Lung (tissue), 12 donors: ENCODE measurements around the gene ASPSCR1. TPM values are rescaled to one million over a fixed set of nuclear protein-coding genes. Genes with fewer than 3 reads are reported as not detected.
"Not testable (repeated sequence)": the region's sequence is repeated elsewhere in the genome, so short reads cannot be mapped to it uniquely, and the experiment has no call there.

ENCODE experiments used
- ATAC-seq: fragments of 200-7000 bp; cut with Tn5 transposase; one replicate; pipeline ENCODE4 v1.9.1; 2020; ENCODE audit warnings: moderate number of reproducible peaks; ENCODE audit not compliant: insufficient read depth, low FRiP score
- DNase-seq, 3 donors: peaks; one replicate each; pipeline ENCODE4 v3.0.0-alpha.2; 2013 to 2017
- H3K27ac ChIP-seq, 2 donors: one replicate each; pipeline ENCODE4 v1.5.1; 2013; ENCODE audit warnings: mild to moderate bottlenecking in 2 of 2, moderate library complexity in 2 of 2, control low read depth in 1 of 2, inconsistent platforms in 1 of 2, low read depth in 1 of 2, low read length in 1 of 2
- H3K27me3 ChIP-seq, 3 donors: one replicate each; pipeline ENCODE4 v1.5.1; 2013; ENCODE audit warnings: low read length in 2 of 3; ENCODE audit not compliant: control insufficient read depth in 3 of 3, insufficient read depth in 3 of 3
- H3K36me3 ChIP-seq, 4 donors: one replicate each; pipeline ENCODE4 v1.5.1; 2013; ENCODE audit warnings: low read length in 4 of 4, mild to moderate bottlenecking in 1 of 4, moderate library complexity in 1 of 4; ENCODE audit not compliant: control insufficient read depth in 4 of 4, insufficient read depth in 4 of 4
- H3K4me1 ChIP-seq, 5 donors: one replicate each; pipeline ENCODE4 v1.5.1; 2013; ENCODE audit warnings: low read length in 5 of 5, mild to moderate bottlenecking in 2 of 5, moderate library complexity in 1 of 5; ENCODE audit not compliant: control insufficient read depth in 5 of 5, insufficient read depth in 5 of 5
- H3K4me3 ChIP-seq: one replicate; pipeline ENCODE4 v1.5.1; 2013; ENCODE audit warnings: mild to moderate bottlenecking, control low read depth, moderate library complexity
- H3K9ac ChIP-seq, 2 donors: one replicate each; pipeline ENCODE4 v1.5.1; 2013; ENCODE audit warnings: low read length in 2 of 2, control low read depth in 1 of 2; ENCODE audit not compliant: insufficient read depth in 1 of 2
- H3K9me3 ChIP-seq, 4 donors: one replicate each; pipeline ENCODE4 v1.5.1; 2013; ENCODE audit warnings: low read length in 3 of 4, mild to moderate bottlenecking in 1 of 4, moderate library complexity in 1 of 4; ENCODE audit not compliant: control insufficient read depth in 4 of 4, insufficient read depth in 3 of 4
- CTCF ChIP-seq: IDR thresholded peaks from 2 replicates; pipeline ENCODE4 v1.5.1; 2012; ENCODE audit warnings: mild to moderate bottlenecking; ENCODE audit errors: control extremely low read depth, extremely low read depth
- WGBS, 2 donors: extraction: QIAGEN DNeasy Blood & Tissue Kit; methylation state at CpG; one replicate each; pipeline ENCODE4 v1.1.7; 2013; 5-methylcytosine and 5-hydroxymethylcytosine counted together
- polyA plus RNA-seq, 2 donors: library from polyadenylated mRNA; stranded (reverse); fragments of 200-250 nt; gene quantifications; one replicate each; pipeline ENCODE4 v1.2.1, GENCODE V29; 2013
- total RNA-seq, 2 donors: library from RNA; depleted of rRNA in 1 of 2; stranded (reverse); fragments of >200 nt in 1 of 2; gene quantifications; one replicate each; pipeline ENCODE4 v1.2.1, GENCODE V29; 2014 to 2021
- donor health status: control.
- donor health status: control.
- donor health status: Bipolar disorder and iron deficiency.
- donor health status: healthy.
- donor health status: DM: yes; HTN: yes; CAD: no.

ASPSCR1 gene
- total and polyA plus RNA-seq, 4 donors = 22.9 to 68.6 (median 42.4) TPM

- DNase-seq (no peak), ATAC-seq (no peak)
- Histone ChIP-seq H3K4me1 (peaks cover 0 to 17% (median 3%) of the 10 kb centered on the region in 5 donors), H3K9me3 (peaks cover 0 to 2% (median 0%) of the 10 kb centered on the region in 4 donors), H3K9ac (no peak overlapping the region), H3K27ac (peak overlapping the region in 1 of 2 donors; percentile 80), H3K27me3 (no peaks in the 10 kb centered on the region), H3K36me3 (peaks cover 4 to 24% (median 13%) of the 10 kb centered on the region in 4 donors), H3K4me3 (no peak overlapping the region)
- no peak for TF ChIP-seq CTCF
- 49 to 52% methylated on average over 9 of the region's 9 CpGs for WGBS, 2 donors
These were observed 3.4 kb downstream of the ASPSCR1 start for GRCh38 chr17:81980707-81981343.

- H3K4me3 ChIP-seq, DNase-seq, H3K9ac ChIP-seq, ATAC-seq, H3K27ac ChIP-seq, H3K27me3 ChIP-seq, H3K9me3 ChIP-seq: not testable (repeated sequence)
- WGBS, 2 donors = 95 to 97% methylated on average over 12 of the region's 12 CpGs
- Histone ChIP-seq H3K36me3 (peaks cover 4 to 28% (median 15%) of the 10 kb centered on the region in 4 donors), H3K4me1 (peaks cover 0 to 15% (median 3%) of the 10 kb centered on the region in 5 donors)
These were observed 4.1 kb downstream of the ASPSCR1 start for GRCh38 chr17:81981511-81981910.

- no peak overlapping the region for H3K4me3 ChIP-seq
- H3K9ac ChIP-seq = no peak overlapping the region
- no peaks in the 10 kb centered on the region for H3K27me3 ChIP-seq
- peaks cover 0 to 14% (median 3%) of the 10 kb centered on the region in 5 donors for H3K4me1 ChIP-seq
- H3K9me3 ChIP-seq = peaks cover 0 to 3% (median 0%) of the 10 kb centered on the region in 4 donors
- H3K36me3 ChIP-seq = peaks cover 4 to 32% (median 15%) of the 10 kb centered on the region in 4 donors
- H3K27ac ChIP-seq = no peak overlapping the region
- WGBS, 2 donors = 94 to 95% methylated on average over 35 of the region's 35 CpGs
- no peak for DNase-seq
- no peak for ATAC-seq
- TF ChIP-seq CTCF = no peak
These were observed 5.7 kb downstream of the ASPSCR1 start for GRCh38 chr17:81983011-81983638.

GRCh38 chr17:81983639-81984373 is 6.4 kb downstream of the ASPSCR1 start:
- Histone ChIP-seq H3K4me1 (peaks cover 0 to 9% (median under 1%) of the 10 kb centered on the region in 5 donors), H3K36me3 (peaks cover 4 to 32% (median 15%) of the 10 kb centered on the region in 4 donors), H3K27ac (no peak overlapping the region), H3K9me3 (peaks cover 0 to 3% (median 0%) of the 10 kb centered on the region in 4 donors), H3K9ac (no peak overlapping the region), H3K4me3 (no peak overlapping the region), H3K27me3 (no peaks in the 10 kb centered on the region)
- no peak for TF ChIP-seq CTCF
- ATAC-seq (no peak), DNase-seq (no peak)
- WGBS, 2 donors = 86 to 93% methylated on average over 26 of the region's 26 CpGs
